Osteoblast (primary cell): ENCODE data around the gene CDKN2B. TPM values are rescaled to one million over a fixed set of nuclear protein-coding genes. Genes with fewer than 3 reads are reported as not detected.

ENCODE experiments used
- DNase-seq: peaks from one replicate; pipeline ENCODE4 v3.0.0; 2011; ENCODE audit warnings: low spot score, mixed read lengths; ENCODE audit not compliant: insufficient read length; ENCODE audit errors: missing footprints
- H2AFZ ChIP-seq: 2 replicates; pipeline ENCODE4 v1.6.0; 2011; ENCODE audit warnings: mild to moderate bottlenecking, low read length
- H3K27ac ChIP-seq: 2 replicates; pipeline ENCODE4 v1.5.1; 2011; ENCODE audit warnings: mild to moderate bottlenecking, low read depth, low read length, moderate library complexity
- H3K27me3 ChIP-seq: 2 replicates; pipeline ENCODE4 v1.6.0; 2012; ENCODE audit warnings: mild to moderate bottlenecking, control low read depth, inconsistent platforms, low read length, moderate library complexity; ENCODE audit not compliant: insufficient read depth
- H3K36me3 ChIP-seq: 2 replicates; pipeline ENCODE4 v1.5.1; 2011; ENCODE audit warnings: mild to moderate bottlenecking, low read length, control low read depth, moderate library complexity; ENCODE audit not compliant: insufficient read depth
- H3K4me1 ChIP-seq: 2 replicates; pipeline ENCODE4 v1.5.1; 2011; ENCODE audit warnings: mild to moderate bottlenecking, low read length, control low read depth, moderate library complexity; ENCODE audit not compliant: insufficient read depth
- H3K4me2 ChIP-seq: 2 replicates; pipeline ENCODE4 v1.6.0; 2011; ENCODE audit warnings: mild to moderate bottlenecking, low read length; ENCODE audit not compliant: insufficient read depth
- H3K4me3 ChIP-seq: fragments of 200-600 bp; sonication (generic); 3 replicates; pipeline ENCODE4 v1.5.1; 2012; ENCODE audit warnings: mild to moderate bottlenecking, low read length, inconsistent platforms; ENCODE audit not compliant: insufficient read depth
- H3K79me2 ChIP-seq: 2 replicates; pipeline ENCODE4 v1.6.0; 2012; ENCODE audit warnings: mild to moderate bottlenecking, low read length, control low read depth, inconsistent platforms; ENCODE audit not compliant: insufficient read depth
- H3K9me3 ChIP-seq: 2 replicates; pipeline ENCODE4 v1.5.1; 2011; ENCODE audit warnings: low read depth, low read length, control low read depth
- H4K20me1 ChIP-seq: 2 replicates; pipeline ENCODE4 v1.6.0; 2012; ENCODE audit warnings: mild to moderate bottlenecking, low read length, control low read depth; ENCODE audit not compliant: insufficient read depth
- CTCF ChIP-seq: IDR thresholded peaks from 2 replicates; pipeline ENCODE4 v1.5.1; 2011; ENCODE audit warnings: mild to moderate bottlenecking, low read depth, low read length, moderate library complexity; ENCODE audit errors: extremely low read depth
- total RNA-seq: library from RNA; depleted of rRNA; stranded (reverse); fragments of >200 nt; gene quantifications from 2 replicates; pipeline ENCODE4 v1.2.3, GENCODE V29; 2012

Gene CDKN2B
- total RNA-seq, 1 donor, result 50.7 TPM

GRCh38 chr9:21995006-21995665 is 14.0 kb downstream of the CDKN2B start:
- peaks cover 45% of the 10 kb centered on the region for H3K79me2 ChIP-seq
- H3K9me3 ChIP-seq, result no peaks in the 10 kb centered on the region
- no peaks in the 10 kb centered on the region for H3K36me3 ChIP-seq
- no peak for TF ChIP-seq CTCF
- H4K20me1 ChIP-seq, result no peaks in the 10 kb centered on the region
- peak overlapping the region; percentile 94 for H3K4me3 ChIP-seq
- H3K4me2 ChIP-seq, result peak overlapping the region; percentile 78
- peaks cover 23% of the 10 kb centered on the region for H3K4me1 ChIP-seq
- H3K27ac ChIP-seq, result peak overlapping the region; percentile 84
- no peaks in the 10 kb centered on the region for H3K27me3 ChIP-seq
- peak; percentile 92 for DNase-seq
- peak overlapping the region; percentile 96 for H2AFZ ChIP-seq

- Histone ChIP-seq H3K4me1 (peaks cover 24% of the 10 kb centered on the region), H3K4me2 (peak within 1 kb of the TSS; percentile 91), H3K36me3 (no peaks in the 10 kb centered on the region), H3K79me2 (peaks cover 51% of the 10 kb centered on the region), H2AFZ (peak within 1 kb of the TSS; percentile 96), H3K27me3 (no peaks in the 10 kb centered on the region), H3K4me3 (peak within 1 kb of the TSS; percentile 94), H4K20me1 (no peaks in the 10 kb centered on the region), H3K27ac (peak within 1 kb of the TSS; percentile 84), H3K9me3 (no peaks in the 10 kb centered on the region)
- DNase-seq, result peak; percentile 91
- no peak for TF ChIP-seq CTCF
Measured at GRCh38 chr9:21994556-21995005, 14.5 kb downstream of the CDKN2B start, which contains the start of gene CDKN2B-AS1. CDKN2B-AS1 (plus strand) TSS chr9:21994791.

GRCh38 chr9:21993893-21994555 is 15.1 kb downstream of the CDKN2B start, which contains the start of gene CDKN2A:
CDKN2A (minus strand) TSS chr9:21994392.
- Histone ChIP-seq H2AFZ (peak within 1 kb of the TSS; percentile 96), H4K20me1 (no peaks in the 10 kb centered on the region), H3K27ac (peak within 1 kb of the TSS; percentile 84), H3K9me3 (no peaks in the 10 kb centered on the region), H3K79me2 (peaks cover 54% of the 10 kb centered on the region), H3K36me3 (no peaks in the 10 kb centered on the region), H3K27me3 (no peaks in the 10 kb centered on the region), H3K4me3 (peak within 1 kb of the TSS; percentile 94), H3K4me2 (peak within 1 kb of the TSS; percentile 91), H3K4me1 (peaks cover 26% of the 10 kb centered on the region)
- TF ChIP-seq CTCF, result no peak
- peak; percentile 83 for DNase-seq

GRCh38 chr9:21993007-21993406 is 16.1 kb downstream of the CDKN2B start:
- TF ChIP-seq CTCF, result no peak
- Histone ChIP-seq H3K27me3 (no peaks in the 10 kb centered on the region), H3K4me3 (peak overlapping the region; percentile 94), H2AFZ (peak overlapping the region; percentile 91), H3K9me3 (no peaks in the 10 kb centered on the region), H3K27ac (no peak overlapping the region), H3K36me3 (no peaks in the 10 kb centered on the region), H3K79me2 (peaks cover 51% of the 10 kb centered on the region), H3K4me1 (peaks cover 27% of the 10 kb centered on the region), H3K4me2 (peak overlapping the region; percentile 91), H4K20me1 (no peaks in the 10 kb centered on the region)
- DNase-seq, result no peak
